ENCODE data around the gene TMEM252.

- TF ChIP-seq POLR2AphosphoS5 (IDR thresholded peaks at IDR 0.05), result no peak
- TF ChIP-seq CTCF (IDR thresholded peaks at IDR 0.05), result no peak
Observed at GRCh38 chr9:68560071-68560844, 19.6 kb upstream of the TMEM252 start.

Data from suprapubic skin (tissue), 3 donors.